Mesendoderm (in vitro differentiated cells): ENCODE measurements around the gene POR.
"Not testable (repeated sequence)": the region's sequence is repeated elsewhere in the genome, so short reads cannot be mapped to it uniquely, and the experiment has no call there.

Source experiments
- DNase-seq: peaks from one replicate; pipeline ENCODE4 v3.0.0; 2013
- H2AK5ac ChIP-seq: 2 replicates; pipeline ENCODE4 v1.6.1; 2013; ENCODE audit warnings: low read length, inconsistent platforms
- H2BK120ac ChIP-seq: 2 replicates; pipeline ENCODE4 v1.6.1; 2013; ENCODE audit warnings: low read depth, mild to moderate bottlenecking, low read length, moderate library complexity, mixed read lengths
- H2BK15ac ChIP-seq: replicated peaks from 2 replicates; pipeline ENCODE4 v1.6.1; 2013; ENCODE audit warnings: low read depth, mild to moderate bottlenecking, moderate library complexity
- H2BK5ac ChIP-seq: 2 replicates; pipeline ENCODE4 v1.6.1; 2013; ENCODE audit warnings: low read length, inconsistent platforms
- H3K18ac ChIP-seq: 2 replicates; pipeline ENCODE4 v1.6.1; 2013; ENCODE audit warnings: mild to moderate bottlenecking, low read length, mixed read lengths
- H3K23ac ChIP-seq: one replicate; pipeline ENCODE4 v1.6.1; 2013; ENCODE audit warnings: low read length
- H3K27ac ChIP-seq: 2 replicates; pipeline ENCODE4 v1.5.1; 2013; ENCODE audit warnings: low read depth, mild to moderate bottlenecking, inconsistent platforms, low read length, moderate library complexity
- H3K27me3 ChIP-seq: 2 replicates; pipeline ENCODE4 v1.6.1; 2013; ENCODE audit warnings: low read length, control low read depth, mild to moderate bottlenecking, inconsistent platforms; ENCODE audit not compliant: insufficient read depth, poor library complexity
- H3K36me3 ChIP-seq: 2 replicates; pipeline ENCODE4 v1.6.1; 2013; ENCODE audit warnings: low read length, inconsistent platforms; ENCODE audit not compliant: control insufficient read depth, insufficient read depth
- H3K4ac ChIP-seq: one replicate; pipeline ENCODE4 v1.6.1; 2013; ENCODE audit warnings: low read depth, mild to moderate bottlenecking, low read length, moderate library complexity
- H3K4me1 ChIP-seq: 2 replicates; pipeline ENCODE4 v1.6.1; 2013; ENCODE audit warnings: low read depth, low read length, inconsistent platforms; ENCODE audit not compliant: control insufficient read depth
- H3K4me2 ChIP-seq: 2 replicates; pipeline ENCODE4 v1.6.1; 2013; ENCODE audit warnings: low read length
- H3K4me3 ChIP-seq: 2 replicates; pipeline ENCODE4 v1.5.1; 2013; ENCODE audit warnings: mild to moderate bottlenecking, low read length
- H3K56ac ChIP-seq: one replicate; pipeline ENCODE4 v1.6.1; 2013; ENCODE audit warnings: low read length
- H3K79me1 ChIP-seq: 2 replicates; pipeline ENCODE4 v1.6.1; 2013; ENCODE audit warnings: low read length, inconsistent platforms
- H3K79me2 ChIP-seq: 2 replicates; pipeline ENCODE4 v1.6.1; 2013; ENCODE audit warnings: mild to moderate bottlenecking, low read length; ENCODE audit not compliant: control insufficient read depth, insufficient read depth
- H3K9ac ChIP-seq: 2 replicates; pipeline ENCODE4 v1.6.1; 2013; ENCODE audit warnings: low read length, inconsistent platforms
- H4K5ac ChIP-seq: one replicate; pipeline ENCODE4 v1.6.1; 2013; ENCODE audit warnings: low read length
- H4K8ac ChIP-seq: one replicate; pipeline ENCODE4 v1.6.1; 2013; ENCODE audit warnings: low read depth, mild to moderate bottlenecking, control low read depth, low read length, moderate library complexity
- WGBS: extraction: QIAGEN DNeasy Blood & Tissue Kit; methylation state at CpG from one replicate; pipeline ENCODE4 v1.1.7; 2013; ENCODE audit warnings: low lambda C conversion rate, missing lambda C conversion rate; ENCODE audit not compliant: insufficient coverage; ENCODE audit errors: extremely low coverage; 5-methylcytosine and 5-hydroxymethylcytosine counted together

Gene POR

DNA sequence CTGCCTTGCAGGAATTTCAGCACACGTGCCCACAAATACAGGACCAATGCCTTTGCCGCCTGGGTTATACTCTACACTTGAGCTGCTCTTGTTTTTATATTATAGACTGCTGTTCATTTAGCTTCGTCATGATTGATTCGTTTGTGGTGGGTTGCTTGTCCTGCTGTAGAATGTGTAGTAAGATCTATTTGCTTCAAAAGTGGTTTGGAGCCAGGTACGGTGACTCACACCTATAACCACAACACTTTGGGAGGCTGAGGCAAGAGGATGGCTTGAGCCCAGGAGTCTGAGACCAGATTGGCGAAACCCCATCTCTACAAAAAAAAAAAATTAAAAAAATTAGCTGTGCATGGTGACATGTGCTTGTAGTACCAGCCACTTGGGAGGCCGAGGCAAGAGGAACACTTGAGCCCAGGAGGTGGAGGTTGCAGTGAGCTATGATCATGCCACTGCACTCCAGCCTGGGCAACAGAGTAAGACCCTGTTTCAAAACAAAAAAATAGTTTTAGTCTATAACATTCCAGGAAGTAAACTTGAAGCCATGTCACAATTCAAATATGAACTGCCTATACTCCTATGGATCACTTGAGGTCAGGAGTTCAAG, 45.1 kb upstream of the POR start:
- Histone ChIP-seq H3K56ac (no peak overlapping the region), H3K79me1 (no peaks in the 10 kb centered on the region), H3K79me2 (no peaks in the 10 kb centered on the region), H3K4me3 (no peak overlapping the region), H3K23ac (no peak overlapping the region), H3K18ac (no peak overlapping the region), H2AK5ac (no peak overlapping the region), H3K4me1 (no peaks in the 10 kb centered on the region), H3K27ac (no peak overlapping the region), H3K4ac (no peak overlapping the region), H2BK15ac (no peak overlapping the region), H3K27me3 (no peaks in the 10 kb centered on the region), H2BK120ac (no peak overlapping the region), H3K9ac (no peak overlapping the region), H3K36me3 (no peaks in the 10 kb centered on the region), H4K5ac (no peak overlapping the region), H4K8ac (no peak overlapping the region), H3K4me2 (no peak overlapping the region), H2BK5ac (no peak overlapping the region)
- no CpG with 5 or more reads among the region's 7 CpGs for WGBS
- DNase-seq = no peak

- no peak overlapping the region for H3K27ac ChIP-seq
- no peak overlapping the region for H2BK5ac ChIP-seq
- no peak overlapping the region for H3K9ac ChIP-seq
- no peaks in the 10 kb centered on the region for H3K79me2 ChIP-seq
- H2BK120ac ChIP-seq = no peak overlapping the region
- H3K4me3 ChIP-seq = no peak overlapping the region
- DNase-seq = no peak
- no peak overlapping the region for H3K56ac ChIP-seq
- no peaks in the 10 kb centered on the region for H3K27me3 ChIP-seq
- H3K18ac ChIP-seq = no peak overlapping the region
- H3K4ac ChIP-seq = no peak overlapping the region
- WGBS = no CpG with 5 or more reads among the region's 9 CpGs
- H3K79me1 ChIP-seq = no peaks in the 10 kb centered on the region
- H3K4me2 ChIP-seq = no peak overlapping the region
- H4K8ac ChIP-seq = no peak overlapping the region
- H2BK15ac ChIP-seq = no peak overlapping the region
- no peaks in the 10 kb centered on the region for H3K36me3 ChIP-seq
- no peaks in the 10 kb centered on the region for H3K4me1 ChIP-seq
- H2AK5ac ChIP-seq = no peak overlapping the region
- no peak overlapping the region for H4K5ac ChIP-seq
- H3K23ac ChIP-seq = no peak overlapping the region
Observed at GRCh38 chr7:75870557-75871161, 44.3 kb upstream of the POR start.

- Histone ChIP-seq H3K27me3 (no peaks in the 10 kb centered on the region), H3K9ac (no peak overlapping the region), H3K4ac (no peak overlapping the region), H3K27ac (no peak overlapping the region), H3K23ac (no peak overlapping the region), H3K56ac (no peak overlapping the region), H3K79me1 (no peaks in the 10 kb centered on the region), H2AK5ac (no peak overlapping the region), H3K36me3 (no peaks in the 10 kb centered on the region), H3K4me2 (no peak overlapping the region), H3K79me2 (no peaks in the 10 kb centered on the region), H3K4me3 (no peak overlapping the region), H2BK120ac (no peak overlapping the region), H2BK15ac (no peak overlapping the region), H4K8ac (no peak overlapping the region), H3K4me1 (no peaks in the 10 kb centered on the region), H2BK5ac (no peak overlapping the region), H4K5ac (no peak overlapping the region), H3K18ac (no peak overlapping the region)
- no peak for DNase-seq
- no CpG with 5 or more reads among the region's 13 CpGs for WGBS
Observed at GRCh38 chr7:75872073-75872782, 42.7 kb upstream of the POR start.

DNA sequence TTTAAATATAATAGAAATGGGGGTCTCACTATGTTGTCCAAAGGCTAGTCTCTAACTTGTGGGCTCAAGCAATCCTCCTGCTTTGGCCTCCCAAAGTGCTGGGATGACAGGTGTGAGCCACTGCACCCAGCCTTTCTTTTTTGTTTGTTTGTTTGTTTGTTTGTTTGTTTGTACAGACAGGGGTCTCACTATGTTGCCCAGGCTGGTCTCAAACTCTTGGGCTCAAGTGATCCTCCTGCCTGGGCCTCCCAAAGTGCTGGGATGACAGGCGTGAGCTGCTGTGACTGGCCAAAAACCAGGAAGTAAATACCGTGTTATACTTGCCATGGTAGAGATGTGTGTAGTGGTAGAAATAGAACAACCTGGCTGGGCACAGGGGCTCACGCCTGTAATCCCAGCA, 40.8 kb upstream of the POR start:
- not testable (repeated sequence) for H3K18ac ChIP-seq, H3K27me3 ChIP-seq, H3K79me1 ChIP-seq, H3K56ac ChIP-seq, H2BK15ac ChIP-seq, H4K8ac ChIP-seq, H3K79me2 ChIP-seq, H3K4ac ChIP-seq, H3K9ac ChIP-seq, H2BK120ac ChIP-seq, H3K23ac ChIP-seq, DNase-seq, H3K36me3 ChIP-seq, H3K4me2 ChIP-seq, H2AK5ac ChIP-seq, H2BK5ac ChIP-seq, H3K4me3 ChIP-seq, H3K4me1 ChIP-seq, H4K5ac ChIP-seq, H3K27ac ChIP-seq
- no CpG with 5 or more reads among the region's 3 CpGs for WGBS

- Histone ChIP-seq H3K56ac (no peak overlapping the region), H3K36me3 (no peaks in the 10 kb centered on the region), H2AK5ac (no peak overlapping the region), H4K8ac (no peak overlapping the region), H3K4ac (no peak overlapping the region), H2BK15ac (no peak overlapping the region), H3K27me3 (no peaks in the 10 kb centered on the region), H4K5ac (no peak overlapping the region), H3K18ac (no peak overlapping the region), H3K9ac (no peak overlapping the region), H2BK120ac (no peak overlapping the region), H3K4me3 (no peak overlapping the region), H3K4me2 (no peak overlapping the region), H3K23ac (no peak overlapping the region), H2BK5ac (no peak overlapping the region), H3K4me1 (peaks cover 3% of the 10 kb centered on the region), H3K79me1 (peaks cover 3% of the 10 kb centered on the region), H3K79me2 (peaks cover 6% of the 10 kb centered on the region), H3K27ac (no peak overlapping the region)
- DNase-seq = no peak
- WGBS = no CpG with 5 or more reads among the region's 21 CpGs
Observed at GRCh38 chr7:75875113-75876080, 39.6 kb upstream of the POR start.
